Peyer's patch (tissue), 4 donors: ENCODE results near the gene NDUFS6. TPM values are rescaled to one million over a fixed set of nuclear protein-coding genes. Genes with fewer than 3 reads are reported as not detected.
A peak's percentile ranks its signal among the peaks of the same experiment; 100 is the strongest.

Experiments used
- DNase-seq, 3 donors: peaks; one replicate each; pipeline ENCODE4 v3.0.0-alpha.2; 2017 to 2019
- H3K27ac ChIP-seq, 4 donors: fragments of 200-600 bp; sonication (generic); one replicate each; pipeline ENCODE4 v1.5.1; 2016 to 2019
- H3K27me3 ChIP-seq, 2 donors: fragments of 200-600 bp; sonication (generic); one replicate each; pipeline ENCODE4 v1.5.1; 2019
- H3K36me3 ChIP-seq, 3 donors: fragments of 200-600 bp; sonication (generic); one replicate each; pipeline ENCODE4 v1.5.1; 2016 to 2019
- H3K4me1 ChIP-seq, 4 donors: fragments of 200-600 bp; sonication (generic); one replicate each; pipeline ENCODE4 v1.5.1; 2016 to 2019
- H3K4me3 ChIP-seq, 4 donors: fragments of 200-600 bp; sonication (generic); 1 replicate in 3 of 4; 2 replicates in 1 of 4; pipeline ENCODE4 v1.5.1; 2016 to 2019; ENCODE audit warnings: mild to moderate bottlenecking in 1 of 4
- H3K9me3 ChIP-seq, 4 donors: fragments of 200-600 bp; sonication (generic); one replicate each; pipeline ENCODE4 v1.5.1; 2016 to 2019; ENCODE audit warnings: mild to moderate bottlenecking in 1 of 4
- POLR2A ChIP-seq, 2 donors: fragments of 450-650 bp; IDR thresholded peaks; one replicate each; pipeline ENCODE4 v1.5.1; 2017; ENCODE audit warnings: antibody characterized with exemption in 2 of 2, mild to moderate bottlenecking in 2 of 2, moderate library complexity in 2 of 2
- total RNA-seq, 4 donors: library from RNA; depleted of rRNA; stranded (reverse); fragments of >200 nt; gene quantifications; one replicate each; pipeline ENCODE4 v1.1.0, GENCODE V29; 2016
- TF ChIP-seq, protein P1 (sequence below), 6 experiments: fragments of 450-650 bp in 4 of 6; fragments of 200-600 bp in 2 of 6; sonication (generic) in 1 of 6; IDR thresholded peaks; one replicate each; pipeline ENCODE4 v1.5.1; 2017 to 2019; ENCODE audit warnings: antibody characterized with exemption in 6 of 6, mild to moderate bottlenecking in 3 of 6, moderate library complexity in 1 of 6

NDUFS6 gene
- total RNA-seq, 4 donors from 2014 or later, result 27.4 to 86.5 (median 47.6) TPM

DNA sequence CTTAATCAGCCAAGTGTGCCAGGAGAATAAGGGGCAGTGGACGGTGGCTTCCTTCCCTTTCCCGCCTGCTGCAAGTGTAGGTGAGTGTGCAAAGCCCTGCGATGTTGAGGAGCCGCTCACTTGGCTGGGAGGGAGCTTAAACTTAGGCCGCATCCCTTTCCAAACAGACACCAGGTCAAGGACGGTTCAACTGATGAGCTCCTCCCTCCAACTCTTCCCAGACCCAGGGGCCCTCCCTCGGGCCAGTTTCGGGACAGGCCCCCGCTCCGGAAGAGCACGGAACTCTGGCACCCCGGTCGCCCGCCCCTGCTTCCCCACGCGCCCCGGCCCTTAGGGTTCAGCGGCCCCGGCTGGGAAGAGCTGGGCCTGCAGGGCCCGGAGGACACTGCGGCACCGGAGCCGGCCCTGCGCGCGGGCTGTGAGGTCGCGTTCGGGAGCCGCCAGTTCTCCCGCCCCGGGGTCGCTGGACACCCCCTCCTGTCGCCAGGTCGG is 2.1 kb upstream of the NDUFS6 start:
- peak overlapping the region; percentile 77 to 89 (median 86) for H3K27ac ChIP-seq

DNA sequence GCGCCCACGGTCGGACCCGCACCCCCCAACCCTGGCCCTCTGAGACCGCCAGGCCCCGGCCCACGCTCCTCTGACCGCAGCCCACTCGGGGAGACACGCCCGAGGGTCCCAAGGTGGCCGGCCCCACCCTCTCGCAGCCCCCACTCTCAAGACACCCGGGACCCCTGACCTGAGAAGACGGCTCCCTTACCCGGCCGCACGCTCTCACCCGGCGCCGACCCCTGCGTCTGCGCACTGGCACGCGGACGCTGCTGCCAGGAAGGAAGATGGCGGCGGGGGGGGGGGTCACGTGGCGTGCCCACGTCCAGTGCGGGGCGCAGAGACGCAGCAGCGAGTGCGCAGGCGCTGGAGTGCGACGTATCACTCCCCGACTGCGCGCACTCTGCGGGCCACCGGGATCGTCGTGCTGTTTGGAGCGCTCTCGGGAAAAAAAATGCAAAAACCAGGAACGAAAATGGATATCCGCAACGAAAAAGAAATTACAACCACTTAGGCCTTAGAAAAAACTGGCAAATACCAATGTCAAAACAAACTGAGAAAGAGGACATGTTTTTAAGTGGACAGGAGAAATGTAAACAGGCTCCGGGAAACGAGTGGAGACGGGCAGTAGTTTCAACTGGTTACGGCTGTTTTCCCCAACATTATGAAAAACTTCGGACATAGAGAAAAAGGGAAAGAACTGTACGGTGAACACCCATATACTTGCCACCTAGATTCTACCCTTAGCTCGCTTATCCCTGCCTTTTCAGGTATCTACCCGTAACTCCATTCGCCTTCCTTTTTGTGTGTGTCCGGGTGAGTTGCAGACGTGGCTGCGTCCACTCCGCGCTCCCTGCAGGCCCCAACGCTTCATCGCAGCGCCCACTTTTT is 1.4 kb upstream of the NDUFS6 start, which contains the start of gene MRPL36:
MRPL36 (minus strand) TSS at position 236 of the 870 bp plus-strand sequence. CDS start 902 bp downstream, outside the sequence.
- Histone ChIP-seq H3K4me1 (peaks cover 0 to 24% (median 3%) of the 10 kb centered on the region in 4 donors), H3K36me3 (peaks cover 0 to 41% (median 0%) of the 10 kb centered on the region in 3 donors)

More for the DNA sequence above, 2.1 kb upstream of the NDUFS6 start:
- H3K36me3 ChIP-seq, result peaks cover 0 to 35% (median 0%) of the 10 kb centered on the region in 3 donors
- H3K9me3 ChIP-seq, result no peaks in the 10 kb centered on the region
- DNase-seq, result peak in 1 of 3 donors; percentile 20
- TF ChIP-seq, protein P1, sequence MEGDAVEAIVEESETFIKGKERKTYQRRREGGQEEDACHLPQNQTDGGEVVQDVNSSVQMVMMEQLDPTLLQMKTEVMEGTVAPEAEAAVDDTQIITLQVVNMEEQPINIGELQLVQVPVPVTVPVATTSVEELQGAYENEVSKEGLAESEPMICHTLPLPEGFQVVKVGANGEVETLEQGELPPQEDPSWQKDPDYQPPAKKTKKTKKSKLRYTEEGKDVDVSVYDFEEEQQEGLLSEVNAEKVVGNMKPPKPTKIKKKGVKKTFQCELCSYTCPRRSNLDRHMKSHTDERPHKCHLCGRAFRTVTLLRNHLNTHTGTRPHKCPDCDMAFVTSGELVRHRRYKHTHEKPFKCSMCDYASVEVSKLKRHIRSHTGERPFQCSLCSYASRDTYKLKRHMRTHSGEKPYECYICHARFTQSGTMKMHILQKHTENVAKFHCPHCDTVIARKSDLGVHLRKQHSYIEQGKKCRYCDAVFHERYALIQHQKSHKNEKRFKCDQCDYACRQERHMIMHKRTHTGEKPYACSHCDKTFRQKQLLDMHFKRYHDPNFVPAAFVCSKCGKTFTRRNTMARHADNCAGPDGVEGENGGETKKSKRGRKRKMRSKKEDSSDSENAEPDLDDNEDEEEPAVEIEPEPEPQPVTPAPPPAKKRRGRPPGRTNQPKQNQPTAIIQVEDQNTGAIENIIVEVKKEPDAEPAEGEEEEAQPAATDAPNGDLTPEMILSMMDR (IDR thresholded peaks at IDR 0.05), result no peak
- no peak for TF ChIP-seq POLR2A (IDR thresholded peaks at IDR 0.05)
- peaks cover 0 to 24% (median 3%) of the 10 kb centered on the region in 4 donors for H3K4me1 ChIP-seq
- H3K27me3 ChIP-seq, result no peaks in the 10 kb centered on the region
- peak overlapping the region; percentile 82 to 94 (median 87) for H3K4me3 ChIP-seq

DNA sequence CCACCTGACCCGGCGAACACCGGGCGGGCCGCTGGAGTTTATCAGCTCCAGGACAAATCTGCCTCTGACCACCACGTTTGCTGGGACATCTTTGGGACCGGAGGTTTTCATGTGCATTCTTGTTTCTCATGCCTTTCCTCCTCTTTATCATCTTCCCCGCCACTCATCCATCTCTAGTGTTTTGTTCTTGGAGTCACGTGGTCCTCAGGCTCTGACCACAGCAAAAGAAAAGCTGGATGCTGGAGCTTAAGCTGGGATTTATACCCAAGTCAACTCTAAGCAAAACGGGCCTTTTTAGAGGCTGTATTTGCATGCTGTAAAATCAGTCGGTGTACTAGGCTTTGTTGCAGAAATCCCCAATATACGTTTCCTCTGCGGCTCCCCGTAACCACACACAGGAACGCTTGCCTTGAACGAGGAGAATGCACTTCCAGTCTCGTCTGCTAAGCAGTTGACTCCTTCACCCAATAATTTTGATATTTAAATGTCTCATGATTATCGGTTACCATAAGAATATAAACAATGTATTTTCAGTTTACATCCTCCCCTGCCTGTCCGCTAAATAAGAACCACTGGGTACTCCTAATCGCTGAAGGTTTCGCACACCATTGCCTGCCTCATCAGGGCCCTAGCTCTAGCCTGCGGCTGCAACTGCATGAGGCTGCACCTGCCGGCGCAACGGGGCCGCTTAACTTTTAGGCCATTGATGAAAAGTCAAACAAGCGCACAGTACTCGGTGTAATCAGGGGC is 560 bp upstream of the NDUFS6 start:
- Histone ChIP-seq H3K27ac (peak overlapping the region; percentile 77 to 89 (median 86)), H3K4me3 (peak overlapping the region; percentile 82 to 94 (median 87)), H3K9me3 (no peaks in the 10 kb centered on the region), H3K4me1 (peaks cover 0 to 24% (median 3%) of the 10 kb centered on the region in 4 donors), H3K27me3 (no peaks in the 10 kb centered on the region), H3K36me3 (peaks cover 0 to 50% (median 0%) of the 10 kb centered on the region in 3 donors)
- TF ChIP-seq, protein P1 (IDR thresholded peaks at IDR 0.05), result no peak
- TF ChIP-seq POLR2A (IDR thresholded peaks at IDR 0.05), result no peak
- DNase-seq, result peak in 1 of 3 donors; percentile 46

More for the DNA sequence above, 1.4 kb upstream of the NDUFS6 start, which contains the start of gene MRPL36:
- H3K27me3 ChIP-seq, result no peaks in the 10 kb centered on the region
- peak within 1 kb of the TSS; percentile 82 to 94 (median 87) for H3K4me3 ChIP-seq
- peak; percentile 94 to 98 (median 97) for DNase-seq
- TF ChIP-seq, protein P1 (IDR thresholded peaks at IDR 0.05), result peak in 2 of 6 experiments; percentile 6 to 13
- TF ChIP-seq POLR2A (IDR thresholded peaks at IDR 0.05), result peak; percentile 82 to 90
- H3K9me3 ChIP-seq, result no peaks in the 10 kb centered on the region
- H3K27ac ChIP-seq, result peak within 1 kb of the TSS; percentile 77 to 89 (median 86)

DNA sequence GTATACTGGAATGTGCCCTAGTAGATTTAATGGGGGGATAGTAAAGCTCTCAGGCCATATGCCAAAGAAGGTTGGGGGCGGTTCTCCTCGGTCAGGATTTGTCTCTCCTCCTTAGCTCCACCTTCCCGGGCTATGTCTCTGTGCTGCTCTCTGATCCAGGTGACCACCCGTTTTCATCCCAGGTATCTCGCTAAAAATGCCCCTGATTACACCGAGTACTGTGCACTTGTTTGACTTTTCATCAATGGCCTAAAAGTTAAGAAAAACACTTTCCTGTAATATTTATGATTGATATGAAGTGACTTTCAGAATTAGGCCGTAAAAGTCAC is 724 bp downstream of the NDUFS6 start:
- TF ChIP-seq, protein P1 (IDR thresholded peaks at IDR 0.05), result no peak
- TF ChIP-seq POLR2A (IDR thresholded peaks at IDR 0.05), result no peak
- H3K27ac ChIP-seq, result peak overlapping the region; percentile 77 to 89 (median 86)
- no peak for DNase-seq
- H3K4me1 ChIP-seq, result peaks cover 0 to 24% (median 3%) of the 10 kb centered on the region in 4 donors
- H3K36me3 ChIP-seq, result peaks cover 0 to 57% (median 0%) of the 10 kb centered on the region in 3 donors
- no peaks in the 10 kb centered on the region for H3K9me3 ChIP-seq
- no peaks in the 10 kb centered on the region for H3K27me3 ChIP-seq
- H3K4me3 ChIP-seq, result peak overlapping the region; percentile 82 to 94 (median 87)

DNA sequence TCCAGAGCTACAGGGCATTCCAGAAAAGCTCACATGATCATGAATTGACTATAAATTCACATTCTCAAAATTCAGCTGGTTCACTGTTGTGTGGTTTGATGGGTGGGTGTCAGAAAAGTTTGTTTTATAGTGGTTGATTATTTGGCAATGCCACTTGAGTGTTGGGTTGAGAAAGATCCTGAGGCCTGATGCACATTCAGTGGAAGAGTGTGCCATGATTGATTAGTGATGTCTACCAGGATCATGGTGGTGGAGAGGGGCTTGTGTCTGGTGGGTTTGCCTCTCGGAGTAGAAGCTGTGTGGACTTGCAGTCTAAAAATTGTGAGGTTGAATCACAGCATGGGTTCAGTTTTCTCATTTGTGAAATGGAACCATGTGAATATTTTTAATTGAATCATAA is 2.0 kb downstream of the NDUFS6 start:
- Histone ChIP-seq H3K27me3 (no peaks in the 10 kb centered on the region), H3K27ac (no peak overlapping the region), H3K4me1 (peaks cover 0 to 14% (median 3%) of the 10 kb centered on the region in 4 donors), H3K36me3 (peaks cover 0 to 57% (median 0%) of the 10 kb centered on the region in 3 donors), H3K9me3 (no peaks in the 10 kb centered on the region), H3K4me3 (no peak overlapping the region)
- DNase-seq, result no peak
- no peak for TF ChIP-seq POLR2A (IDR thresholded peaks at IDR 0.05)
- TF ChIP-seq, protein P1 (IDR thresholded peaks at IDR 0.05), result no peak
